Urinary bladder (tissue), 4 donors: Measurements from ENCODE around the gene SPOCD1. TPM values are rescaled to one million over a fixed set of nuclear protein-coding genes. Genes with fewer than 3 reads are reported as not detected.

ENCODE experiments used
- DNase-seq: peaks from one replicate; pipeline ENCODE4 v3.0.0-alpha.2; 2015; ENCODE audit errors: extremely low spot score
- H3K27ac ChIP-seq: one replicate; pipeline ENCODE4 v1.5.1; 2013; ENCODE audit warnings: low read depth, mild to moderate bottlenecking, moderate library complexity
- H3K36me3 ChIP-seq: one replicate; pipeline ENCODE4 v1.6.1; 2013; ENCODE audit warnings: mild to moderate bottlenecking, moderate library complexity; ENCODE audit not compliant: insufficient read depth
- H3K4me1 ChIP-seq: one replicate; pipeline ENCODE4 v1.6.1; 2013; ENCODE audit warnings: mild to moderate bottlenecking, moderate library complexity; ENCODE audit not compliant: insufficient read depth
- H3K4me3 ChIP-seq: one replicate; pipeline ENCODE4 v1.5.1; 2013; ENCODE audit warnings: low read depth, low read length
- WGBS: extraction: QIAGEN DNeasy Blood & Tissue Kit; methylation state at CpG from one replicate; pipeline ENCODE4 v1.1.7; 2013; 5-methylcytosine and 5-hydroxymethylcytosine counted together
- polyA plus RNA-seq: library from polyadenylated mRNA; stranded (reverse); fragments of 200-250 nt; gene quantifications from one replicate; pipeline ENCODE4 v1.2.3, GENCODE V29; 2013
- small RNA-seq: library from RNA; depleted of rRNA; stranded (forward); fragments of <200 nt; gene quantifications from one replicate; pipeline ENCODE3, GENCODE V24; 2014
- total RNA-seq: library from RNA; depleted of rRNA; stranded (reverse); fragments of >200 nt; gene quantifications from one replicate; pipeline ENCODE4 v1.2.3, GENCODE V29; 2014
- donor health status: healthy with polysubstance abuse.
- donor health status: healthy.

Gene SPOCD1
- total and polyA plus RNA-seq, 2 donors, result 0.90 to 5.7 TPM

GRCh38 chr1:31742462-31743212 lies 73.2 kb downstream of the SPOCD1 start:
- Histone ChIP-seq H3K4me3 (no peak overlapping the region), H3K27ac (no peak overlapping the region), H3K36me3 (no peaks in the 10 kb centered on the region), H3K4me1 (no peaks in the 10 kb centered on the region)
- no peak for DNase-seq
- WGBS, result 87% methylated on average over 32 of the region's 32 CpGs

Small RNA genes within 50 kb of the gene (small RNA-seq; reads per million reads assigned to genes)
- gene MIR4254, result not detected

Other genes with a start within 250 kb of the SPOCD1 start
- 94.1 TPM for gene TINAGL1, start 239.5 kb downstream of the SPOCD1 start, total RNA-seq
- 155 TPM for gene TINAGL1, start 239.5 kb downstream of the SPOCD1 start, polyA plus RNA-seq
- 0.21 TPM for gene HCRTR1, start 198.3 kb downstream of the SPOCD1 start, total RNA-seq
- 0.09 TPM for gene HCRTR1, start 198.3 kb downstream of the SPOCD1 start, polyA plus RNA-seq
- gene PEF1, start 171.1 kb downstream of the SPOCD1 start, total RNA-seq, result 39.2 TPM
- 90.4 TPM for gene PEF1, start 171.1 kb downstream of the SPOCD1 start, polyA plus RNA-seq
- 217 TPM for gene COL16A1, start 112.0 kb downstream of the SPOCD1 start, total RNA-seq
- gene COL16A1, start 112.0 kb downstream of the SPOCD1 start, polyA plus RNA-seq, result 166 TPM
- 13.4 TPM for gene ADGRB2, start 51.7 kb downstream of the SPOCD1 start, total RNA-seq
- 6.1 TPM for gene ADGRB2, start 51.7 kb downstream of the SPOCD1 start, polyA plus RNA-seq
- 462 TPM for gene PTP4A2, start 122.3 kb upstream of the SPOCD1 start, total RNA-seq
- 118 TPM for gene PTP4A2, start 122.3 kb upstream of the SPOCD1 start, polyA plus RNA-seq
- 84.8 TPM for gene KHDRBS1, start 197.8 kb upstream of the SPOCD1 start, total RNA-seq
- 85.0 TPM for gene KHDRBS1, start 197.8 kb upstream of the SPOCD1 start, polyA plus RNA-seq